A549 (cell line): ENCODE data around the gene SMTNL2.

Experiments used
- CEBPB ChIP-seq, 2 experiments: fragments of >200 bp in 1 of 2; sonication (Bioruptor Twin) in 1 of 2; formaldehyde crosslinking in 1 of 2; IDR thresholded peaks; 2 replicates each; pipeline ENCODE4 v1.6.1; 2012 to 2016
- CHD4 ChIP-seq: fragments of 200-600 bp; sonication (generic); IDR thresholded peaks from 2 replicates; pipeline ENCODE4 v1.6.1; 2016; ENCODE audit warnings: antibody characterized with exemption, mild to moderate bottlenecking, borderline replicate concordance
- CTCF ChIP-seq: fragments of >200 bp; sonication (Bioruptor Twin); formaldehyde crosslinking; IDR thresholded peaks from 3 replicates; pipeline ENCODE4 v1.5.1; 2016
- EP300 ChIP-seq, 2 experiments: fragments of >200 bp; sonication (Bioruptor Twin); formaldehyde crosslinking; IDR thresholded peaks; 2 replicates in 1 of 2; 3 replicates in 1 of 2; pipeline ENCODE4 v1.6.1; 2016 to 2017
- JUNB ChIP-seq: fragments of >200 bp; sonication (Bioruptor Twin); formaldehyde crosslinking; IDR thresholded peaks from 2 replicates; pipeline ENCODE4 v1.6.1; 2016
- NFE2L2 ChIP-seq: fragments of 150-350 bp; conservative IDR thresholded peaks from 2 replicates; pipeline ENCODE4 v1.6.1; 2014; ENCODE audit warnings: low read length

- TF ChIP-seq CEBPB (IDR thresholded peaks at IDR 0.05) (no peak), CTCF (no peak), NFE2L2 (no peak), CHD4 (no peak), JUNB (no peak), EP300 (IDR thresholded peaks at IDR 0.05) (no peak)
These were observed 48.0 kb upstream of the SMTNL2 start for GRCh38 chr17:4536259-4536741.
